ENCODE measurements around the gene FLAD1. TPM values are rescaled to one million over a fixed set of nuclear protein-coding genes. Genes with fewer than 3 reads are reported as not detected.

FLAD1 gene
- total RNA-seq, 1 experiment from 2014 or later, result 75.1 TPM

DNA sequence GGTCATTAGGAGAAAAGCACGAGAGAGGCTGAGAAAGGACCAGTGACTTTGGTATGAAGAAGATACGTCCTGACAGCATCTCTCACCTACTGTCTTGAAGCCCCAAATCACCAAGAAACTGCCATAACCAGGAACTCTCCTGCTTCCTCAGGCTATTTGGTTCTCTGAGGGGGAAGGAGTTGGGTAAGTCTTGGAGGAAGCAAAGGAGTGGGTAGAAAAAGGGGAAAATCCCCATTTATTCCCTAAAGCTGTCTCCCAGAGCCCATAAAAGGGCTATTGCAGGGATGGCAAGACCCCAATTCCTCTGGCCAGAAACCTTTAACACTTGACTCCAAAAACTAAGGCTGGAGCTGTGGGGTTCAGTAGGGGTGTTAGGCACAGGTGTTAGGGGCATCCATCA lies 25.1 kb upstream of the FLAD1 start:
- Mint-ChIP-seq H3K27me3 (ENCODE audit: unreplicated experiment) (no peaks in the 10 kb centered on the region), H3K9me3 (ENCODE audit: low read depth, unreplicated experiment) (no peaks in the 10 kb centered on the region), H3K36me3 (ENCODE audit: insufficient read depth, unreplicated experiment) (peaks cover 78% of the 10 kb centered on the region), H3K4me1 (ENCODE audit: low read depth, unreplicated experiment) (peaks cover 48% of the 10 kb centered on the region), H3K4me3 (ENCODE audit: low read depth, unreplicated experiment) (no peak overlapping the region), H3K27ac (ENCODE audit: unreplicated experiment) (no peak overlapping the region)
- DNase-seq, result no peak
- no TSS peak for BruUV-seq (replicated peaks)
- intact Hi-C loops (cut with micrococcal nuclease; ENCODE audit: unreplicated experiment), result no loop called here
- CTCF ChIA-PET, result no interaction called here
- TF ChIP-seq, protein P1, sequence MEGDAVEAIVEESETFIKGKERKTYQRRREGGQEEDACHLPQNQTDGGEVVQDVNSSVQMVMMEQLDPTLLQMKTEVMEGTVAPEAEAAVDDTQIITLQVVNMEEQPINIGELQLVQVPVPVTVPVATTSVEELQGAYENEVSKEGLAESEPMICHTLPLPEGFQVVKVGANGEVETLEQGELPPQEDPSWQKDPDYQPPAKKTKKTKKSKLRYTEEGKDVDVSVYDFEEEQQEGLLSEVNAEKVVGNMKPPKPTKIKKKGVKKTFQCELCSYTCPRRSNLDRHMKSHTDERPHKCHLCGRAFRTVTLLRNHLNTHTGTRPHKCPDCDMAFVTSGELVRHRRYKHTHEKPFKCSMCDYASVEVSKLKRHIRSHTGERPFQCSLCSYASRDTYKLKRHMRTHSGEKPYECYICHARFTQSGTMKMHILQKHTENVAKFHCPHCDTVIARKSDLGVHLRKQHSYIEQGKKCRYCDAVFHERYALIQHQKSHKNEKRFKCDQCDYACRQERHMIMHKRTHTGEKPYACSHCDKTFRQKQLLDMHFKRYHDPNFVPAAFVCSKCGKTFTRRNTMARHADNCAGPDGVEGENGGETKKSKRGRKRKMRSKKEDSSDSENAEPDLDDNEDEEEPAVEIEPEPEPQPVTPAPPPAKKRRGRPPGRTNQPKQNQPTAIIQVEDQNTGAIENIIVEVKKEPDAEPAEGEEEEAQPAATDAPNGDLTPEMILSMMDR (IDR thresholded peaks at IDR 0.05; ENCODE audit: unreplicated experiment), result no peak

DNA sequence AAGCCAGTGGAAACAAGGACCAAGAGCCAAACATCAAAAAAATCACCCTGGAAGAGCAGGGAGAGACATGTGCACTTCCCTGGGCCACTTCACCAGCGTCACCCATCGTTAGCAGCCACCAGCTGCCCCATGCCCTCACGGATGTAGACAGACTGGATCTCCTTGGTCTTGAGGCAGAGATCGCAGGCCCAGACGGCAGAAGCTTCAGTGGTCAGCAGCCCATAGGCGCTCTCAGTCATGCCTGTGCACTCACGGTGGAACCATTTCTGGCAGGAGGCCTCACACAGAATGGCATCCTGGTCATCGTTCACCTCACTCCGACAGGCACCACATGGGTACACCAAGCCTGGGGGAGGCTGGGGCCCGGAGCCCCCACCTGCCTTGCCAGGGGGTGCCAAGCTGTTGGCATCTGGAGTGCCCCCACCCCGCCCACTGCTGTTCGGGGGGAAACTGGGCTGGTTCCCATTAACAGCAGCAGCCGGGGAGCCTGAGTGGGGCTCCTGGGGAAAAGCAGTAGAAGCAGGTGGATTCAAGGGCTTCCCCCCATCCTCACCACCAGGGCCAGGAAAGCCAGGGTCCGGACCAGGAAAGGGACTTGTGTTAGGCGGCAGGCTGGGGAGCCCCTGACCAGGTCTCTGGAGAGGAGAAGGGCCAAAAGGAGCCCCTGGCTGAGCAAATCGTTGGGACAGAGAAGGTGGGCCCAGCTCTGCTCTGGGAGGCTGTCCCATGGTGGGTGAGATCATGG lies 24.3 kb upstream of the FLAD1 start:
- peaks cover 53% of the 10 kb centered on the region for H3K4me1 Mint-ChIP-seq (ENCODE audit: low read depth, unreplicated experiment)
- H3K27me3 Mint-ChIP-seq (ENCODE audit: unreplicated experiment), result no peaks in the 10 kb centered on the region
- H3K9me3 Mint-ChIP-seq (ENCODE audit: low read depth, unreplicated experiment), result no peaks in the 10 kb centered on the region
- peak overlapping the region; percentile 85 for H3K4me3 Mint-ChIP-seq (ENCODE audit: low read depth, unreplicated experiment)
- BruUV-seq (replicated peaks), result no TSS peak
- intact Hi-C loops (cut with micrococcal nuclease; ENCODE audit: unreplicated experiment), result no loop called here
- CTCF ChIA-PET, result no interaction called here
- TF ChIP-seq, protein P1 (IDR thresholded peaks at IDR 0.05; ENCODE audit: unreplicated experiment), result no peak
- peaks cover 86% of the 10 kb centered on the region for H3K36me3 Mint-ChIP-seq (ENCODE audit: insufficient read depth, unreplicated experiment)
- no peak overlapping the region for H3K27ac Mint-ChIP-seq (ENCODE audit: unreplicated experiment)
- DNase-seq, result no peak

DNA sequence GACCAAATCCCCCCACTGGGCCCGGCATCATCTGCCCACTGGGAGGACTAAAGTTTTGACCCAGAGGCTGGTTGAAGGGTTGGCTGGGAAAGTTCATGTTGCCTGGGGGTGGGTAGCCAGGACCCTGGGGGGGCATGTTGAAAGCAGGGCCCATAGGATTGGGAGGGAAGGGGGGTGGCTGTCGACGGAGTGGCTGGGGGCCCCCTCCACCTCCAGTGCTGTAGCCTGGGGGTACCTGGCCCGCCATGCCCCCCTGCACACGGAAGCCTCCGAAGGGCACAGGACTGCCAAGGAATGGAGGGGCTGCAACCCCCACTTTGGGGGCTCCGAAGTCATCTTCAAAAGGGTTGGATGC lies 23.7 kb upstream of the FLAD1 start:
- Mint-ChIP-seq H3K4me3 (ENCODE audit: low read depth, unreplicated experiment) (peak overlapping the region; percentile 85), H3K27me3 (ENCODE audit: unreplicated experiment) (no peaks in the 10 kb centered on the region), H3K9me3 (ENCODE audit: low read depth, unreplicated experiment) (no peaks in the 10 kb centered on the region), H3K27ac (ENCODE audit: unreplicated experiment) (no peak overlapping the region), H3K36me3 (ENCODE audit: insufficient read depth, unreplicated experiment) (peaks cover 89% of the 10 kb centered on the region), H3K4me1 (ENCODE audit: low read depth, unreplicated experiment) (peaks cover 56% of the 10 kb centered on the region)
- TF ChIP-seq, protein P1 (IDR thresholded peaks at IDR 0.05; ENCODE audit: unreplicated experiment), result no peak
- no peak for DNase-seq
- intact Hi-C loops (cut with micrococcal nuclease; ENCODE audit: unreplicated experiment), result no loop called here
- BruUV-seq (replicated peaks), result no TSS peak
- CTCF ChIA-PET, result no interaction called here

- H3K27me3 Mint-ChIP-seq (ENCODE audit: unreplicated experiment), result no peaks in the 10 kb centered on the region
- TF ChIP-seq, protein P1 (IDR thresholded peaks at IDR 0.05; ENCODE audit: unreplicated experiment), result no peak
- peak overlapping the region; percentile 85 for H3K4me3 Mint-ChIP-seq (ENCODE audit: low read depth, unreplicated experiment)
- CTCF ChIA-PET, result interaction anchor here (0.6 to 1.8 kb wide), 12 partner anchors 10 to 212 kb away, joined by 3 to 15 read pairs (median 4); partner anchors contain the start of genes KRTCAP2, LENEP and SHC1
- peaks cover 54% of the 10 kb centered on the region for H3K4me1 Mint-ChIP-seq (ENCODE audit: low read depth, unreplicated experiment)
- BruUV-seq (replicated peaks), result TSS peak; percentile 40
- intact Hi-C loops (cut with micrococcal nuclease; ENCODE audit: unreplicated experiment), result no loop called here
- H3K27ac Mint-ChIP-seq (ENCODE audit: unreplicated experiment), result peak overlapping the region; percentile 92
- H3K36me3 Mint-ChIP-seq (ENCODE audit: insufficient read depth, unreplicated experiment), result peaks cover 90% of the 10 kb centered on the region
- no peaks in the 10 kb centered on the region for H3K9me3 Mint-ChIP-seq (ENCODE audit: low read depth, unreplicated experiment)
- no peak for DNase-seq
Observed at GRCh38 chr1:154960446-154961136, 22.6 kb upstream of the FLAD1 start.
